Measurements from ENCODE around the gene CDH11.

The CDH11 gene

DNA sequence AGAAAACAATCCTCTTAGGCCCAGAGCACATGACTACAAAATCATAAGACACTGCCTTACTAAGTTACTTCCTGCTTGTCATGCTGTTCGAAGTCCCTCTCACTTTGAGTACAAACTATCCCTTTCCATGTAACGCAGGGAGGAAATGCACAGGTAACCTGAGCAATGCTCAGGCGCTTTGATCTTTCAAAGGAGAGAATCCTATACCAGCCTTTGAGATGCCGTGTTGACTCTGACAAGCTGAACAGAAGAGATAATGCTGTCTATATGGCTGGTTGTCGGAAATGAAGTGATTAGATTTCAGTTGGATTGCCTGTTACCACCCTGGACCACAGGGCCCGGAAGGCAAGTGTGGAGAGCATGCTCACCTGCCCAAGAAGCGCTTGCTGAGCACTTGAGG is 75.9 kb downstream of the CDH11 start:
- H3K27ac ChIP-seq (ENCODE audit: low read depth, low read length, poor library complexity, severe bottlenecking), result no peak overlapping the region
- no peak overlapping the region for H2AFZ ChIP-seq (ENCODE audit: low read length)
- H3K36me3 ChIP-seq (ENCODE audit: insufficient read depth, low read length), result no peaks in the 10 kb centered on the region
- H3K27me3 ChIP-seq (ENCODE audit: insufficient read depth, low read length), result no peaks in the 10 kb centered on the region
- no peak overlapping the region for H3K9ac ChIP-seq (ENCODE audit: low read length)
- H3K9me2 ChIP-seq (ENCODE audit: low read depth, low read length), result no peaks in the 10 kb centered on the region
- H3F3A ChIP-seq (ENCODE audit: insufficient read depth, low read length), result no peaks in the 10 kb centered on the region
- H3K4me2 ChIP-seq (ENCODE audit: low read length), result no peak overlapping the region
- H3K4me3 ChIP-seq (ENCODE audit: low read depth, low read length, poor library complexity, severe bottlenecking), result no peak overlapping the region
- no peaks in the 10 kb centered on the region for H3K4me1 ChIP-seq (ENCODE audit: insufficient read depth, low read length, severe bottlenecking)
- H3K79me2 ChIP-seq (ENCODE audit: insufficient read depth, low read length), result no peaks in the 10 kb centered on the region
- TF ChIP-seq EZH2 (IDR thresholded peaks at IDR 0.05; ENCODE audit: borderline replicate concordance, low read length), result no peak
- TF ChIP-seq, protein P1, sequence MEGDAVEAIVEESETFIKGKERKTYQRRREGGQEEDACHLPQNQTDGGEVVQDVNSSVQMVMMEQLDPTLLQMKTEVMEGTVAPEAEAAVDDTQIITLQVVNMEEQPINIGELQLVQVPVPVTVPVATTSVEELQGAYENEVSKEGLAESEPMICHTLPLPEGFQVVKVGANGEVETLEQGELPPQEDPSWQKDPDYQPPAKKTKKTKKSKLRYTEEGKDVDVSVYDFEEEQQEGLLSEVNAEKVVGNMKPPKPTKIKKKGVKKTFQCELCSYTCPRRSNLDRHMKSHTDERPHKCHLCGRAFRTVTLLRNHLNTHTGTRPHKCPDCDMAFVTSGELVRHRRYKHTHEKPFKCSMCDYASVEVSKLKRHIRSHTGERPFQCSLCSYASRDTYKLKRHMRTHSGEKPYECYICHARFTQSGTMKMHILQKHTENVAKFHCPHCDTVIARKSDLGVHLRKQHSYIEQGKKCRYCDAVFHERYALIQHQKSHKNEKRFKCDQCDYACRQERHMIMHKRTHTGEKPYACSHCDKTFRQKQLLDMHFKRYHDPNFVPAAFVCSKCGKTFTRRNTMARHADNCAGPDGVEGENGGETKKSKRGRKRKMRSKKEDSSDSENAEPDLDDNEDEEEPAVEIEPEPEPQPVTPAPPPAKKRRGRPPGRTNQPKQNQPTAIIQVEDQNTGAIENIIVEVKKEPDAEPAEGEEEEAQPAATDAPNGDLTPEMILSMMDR (IDR thresholded peaks at IDR 0.05; ENCODE audit: low read length), result no peak
- no peaks in the 10 kb centered on the region for H3K9me3 ChIP-seq (ENCODE audit: low read length)
- no peaks in the 10 kb centered on the region for H4K20me1 ChIP-seq (ENCODE audit: insufficient read depth, low read length)

DNA sequence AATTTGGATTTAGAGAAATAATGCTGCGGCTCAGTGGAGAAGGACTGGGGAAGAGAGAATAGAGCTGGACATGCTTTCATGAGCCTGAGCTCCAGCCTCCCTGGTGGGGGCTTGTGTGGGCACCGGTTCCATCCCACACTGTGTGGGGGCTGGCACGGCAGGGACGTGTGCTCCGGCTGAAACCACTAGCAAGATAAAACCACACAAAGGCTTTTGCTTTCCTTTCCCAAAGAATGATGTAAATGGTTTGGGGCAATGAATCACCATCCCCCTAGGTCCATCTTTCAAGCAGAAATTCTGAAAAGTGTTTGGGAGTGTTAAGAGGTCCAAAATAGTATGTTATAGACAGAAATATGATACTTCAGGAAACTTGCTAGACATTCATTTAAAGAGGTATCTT is 77.0 kb downstream of the CDH11 start:
- Histone ChIP-seq H3K9me2 (ENCODE audit: low read depth, low read length) (no peaks in the 10 kb centered on the region), H4K20me1 (ENCODE audit: insufficient read depth, low read length) (no peaks in the 10 kb centered on the region), H3K9ac (ENCODE audit: low read length) (no peak overlapping the region), H3K27ac (ENCODE audit: low read depth, low read length, poor library complexity, severe bottlenecking) (no peak overlapping the region), H3F3A (ENCODE audit: insufficient read depth, low read length) (no peaks in the 10 kb centered on the region), H3K4me1 (ENCODE audit: insufficient read depth, low read length, severe bottlenecking) (no peaks in the 10 kb centered on the region), H3K9me3 (ENCODE audit: low read length) (no peaks in the 10 kb centered on the region), H3K4me2 (ENCODE audit: low read length) (no peak overlapping the region), H2AFZ (ENCODE audit: low read length) (no peak overlapping the region), H3K36me3 (ENCODE audit: insufficient read depth, low read length) (no peaks in the 10 kb centered on the region), H3K27me3 (ENCODE audit: insufficient read depth, low read length) (no peaks in the 10 kb centered on the region), H3K79me2 (ENCODE audit: insufficient read depth, low read length) (no peaks in the 10 kb centered on the region), H3K4me3 (ENCODE audit: low read depth, low read length, poor library complexity, severe bottlenecking) (no peak overlapping the region)
- TF ChIP-seq EZH2 (IDR thresholded peaks at IDR 0.05; ENCODE audit: borderline replicate concordance, low read length), result no peak

DNA sequence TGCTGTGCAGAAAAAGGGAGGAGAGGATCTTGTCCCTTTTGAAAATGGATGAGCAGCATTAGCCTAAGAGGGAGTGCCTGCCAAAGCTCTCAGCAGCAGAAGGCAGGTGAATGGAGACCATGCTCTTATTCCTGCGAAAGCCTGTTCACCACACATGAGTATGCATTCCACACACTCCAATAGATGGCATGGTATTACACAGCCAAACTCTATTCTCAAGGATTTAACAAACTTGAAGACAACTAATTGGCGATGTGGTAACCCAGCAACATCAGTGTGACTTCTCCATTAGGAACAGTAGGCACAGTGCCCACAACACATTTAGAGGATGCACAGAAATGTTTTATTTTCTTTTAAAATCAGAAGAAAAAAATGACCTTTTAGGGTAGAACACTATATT is 77.8 kb downstream of the CDH11 start:
- H3F3A ChIP-seq (ENCODE audit: insufficient read depth, low read length), result no peaks in the 10 kb centered on the region
- H3K27ac ChIP-seq (ENCODE audit: low read depth, low read length, poor library complexity, severe bottlenecking), result no peak overlapping the region
- H4K20me1 ChIP-seq (ENCODE audit: insufficient read depth, low read length), result no peaks in the 10 kb centered on the region
- H3K9me2 ChIP-seq (ENCODE audit: low read depth, low read length), result no peaks in the 10 kb centered on the region
- H3K4me2 ChIP-seq (ENCODE audit: low read length), result no peak overlapping the region
- H2AFZ ChIP-seq (ENCODE audit: low read length), result no peak overlapping the region
- no peaks in the 10 kb centered on the region for H3K9me3 ChIP-seq (ENCODE audit: low read length)
- H3K36me3 ChIP-seq (ENCODE audit: insufficient read depth, low read length), result no peaks in the 10 kb centered on the region
- no peaks in the 10 kb centered on the region for H3K4me1 ChIP-seq (ENCODE audit: insufficient read depth, low read length, severe bottlenecking)
- TF ChIP-seq, protein P1 (IDR thresholded peaks at IDR 0.05; ENCODE audit: low read length), result no peak
- no peak for TF ChIP-seq EZH2 (IDR thresholded peaks at IDR 0.05; ENCODE audit: borderline replicate concordance, low read length)
- H3K27me3 ChIP-seq (ENCODE audit: insufficient read depth, low read length), result no peaks in the 10 kb centered on the region
- H3K9ac ChIP-seq (ENCODE audit: low read length), result no peak overlapping the region
- H3K79me2 ChIP-seq (ENCODE audit: insufficient read depth, low read length), result no peaks in the 10 kb centered on the region
- no peak overlapping the region for H3K4me3 ChIP-seq (ENCODE audit: low read depth, low read length, poor library complexity, severe bottlenecking)
